Gastrocnemius medialis (tissue), 4 donors: ENCODE data around the gene NCBP2.

Experiments used
- CTCF ChIP-seq, 5 experiments: fragments of 450-650 bp in 3 of 5; fragments of 200-600 bp in 2 of 5; sonication (generic) in 2 of 5; IDR thresholded peaks in 4 of 5; conservative IDR thresholded peaks in 1 of 5; 1 replicate in 4 of 5; 2 replicates in 1 of 5; pipeline ENCODE4 v1.5.1; 2016 to 2019; ENCODE audit warnings: antibody characterized with exemption in 5 of 5, mild to moderate bottlenecking in 3 of 5, moderate library complexity in 3 of 5
- POLR2A ChIP-seq, 2 donors: fragments of 450-650 bp; IDR thresholded peaks; one replicate each; pipeline ENCODE4 v1.6.1; 2017; ENCODE audit warnings: antibody characterized with exemption in 2 of 2, mild to moderate bottlenecking in 2 of 2, moderate library complexity in 2 of 2

GRCh38 chr3:196948442-196949284 is 6.3 kb upstream of the NCBP2 start:
- TF ChIP-seq CTCF (IDR thresholded peaks at IDR 0.05 in 4 of 5, conservative IDR thresholded peaks at IDR 0.05 in 1 of 5) (no peak), POLR2A (IDR thresholded peaks at IDR 0.05) (no peak)
